Mesendoderm (in vitro differentiated cells): ENCODE results near the gene ATG9B.

ENCODE experiments used
- DNase-seq: peaks from one replicate; pipeline ENCODE4 v3.0.0; 2013
- H2AK5ac ChIP-seq: 2 replicates; pipeline ENCODE4 v1.6.1; 2013; ENCODE audit warnings: low read length, inconsistent platforms
- H2BK120ac ChIP-seq: 2 replicates; pipeline ENCODE4 v1.6.1; 2013; ENCODE audit warnings: low read depth, mild to moderate bottlenecking, low read length, moderate library complexity, mixed read lengths
- H2BK15ac ChIP-seq: replicated peaks from 2 replicates; pipeline ENCODE4 v1.6.1; 2013; ENCODE audit warnings: low read depth, mild to moderate bottlenecking, moderate library complexity
- H2BK5ac ChIP-seq: 2 replicates; pipeline ENCODE4 v1.6.1; 2013; ENCODE audit warnings: low read length, inconsistent platforms
- H3K18ac ChIP-seq: 2 replicates; pipeline ENCODE4 v1.6.1; 2013; ENCODE audit warnings: mild to moderate bottlenecking, low read length, mixed read lengths
- H3K23ac ChIP-seq: one replicate; pipeline ENCODE4 v1.6.1; 2013; ENCODE audit warnings: low read length
- H3K27ac ChIP-seq: 2 replicates; pipeline ENCODE4 v1.5.1; 2013; ENCODE audit warnings: low read depth, mild to moderate bottlenecking, inconsistent platforms, low read length, moderate library complexity
- H3K27me3 ChIP-seq: 2 replicates; pipeline ENCODE4 v1.6.1; 2013; ENCODE audit warnings: low read length, control low read depth, mild to moderate bottlenecking, inconsistent platforms; ENCODE audit not compliant: insufficient read depth, poor library complexity
- H3K36me3 ChIP-seq: 2 replicates; pipeline ENCODE4 v1.6.1; 2013; ENCODE audit warnings: low read length, inconsistent platforms; ENCODE audit not compliant: control insufficient read depth, insufficient read depth
- H3K4ac ChIP-seq: one replicate; pipeline ENCODE4 v1.6.1; 2013; ENCODE audit warnings: low read depth, mild to moderate bottlenecking, low read length, moderate library complexity
- H3K4me1 ChIP-seq: 2 replicates; pipeline ENCODE4 v1.6.1; 2013; ENCODE audit warnings: low read depth, low read length, inconsistent platforms; ENCODE audit not compliant: control insufficient read depth
- H3K4me2 ChIP-seq: 2 replicates; pipeline ENCODE4 v1.6.1; 2013; ENCODE audit warnings: low read length
- H3K4me3 ChIP-seq: 2 replicates; pipeline ENCODE4 v1.5.1; 2013; ENCODE audit warnings: mild to moderate bottlenecking, low read length
- H3K56ac ChIP-seq: one replicate; pipeline ENCODE4 v1.6.1; 2013; ENCODE audit warnings: low read length
- H3K79me1 ChIP-seq: 2 replicates; pipeline ENCODE4 v1.6.1; 2013; ENCODE audit warnings: low read length, inconsistent platforms
- H3K79me2 ChIP-seq: 2 replicates; pipeline ENCODE4 v1.6.1; 2013; ENCODE audit warnings: mild to moderate bottlenecking, low read length; ENCODE audit not compliant: control insufficient read depth, insufficient read depth
- H3K9ac ChIP-seq: 2 replicates; pipeline ENCODE4 v1.6.1; 2013; ENCODE audit warnings: low read length, inconsistent platforms
- H4K5ac ChIP-seq: one replicate; pipeline ENCODE4 v1.6.1; 2013; ENCODE audit warnings: low read length
- H4K8ac ChIP-seq: one replicate; pipeline ENCODE4 v1.6.1; 2013; ENCODE audit warnings: low read depth, mild to moderate bottlenecking, control low read depth, low read length, moderate library complexity
- WGBS: extraction: QIAGEN DNeasy Blood & Tissue Kit; methylation state at CpG from one replicate; pipeline ENCODE4 v1.1.7; 2013; ENCODE audit warnings: low lambda C conversion rate, missing lambda C conversion rate; ENCODE audit not compliant: insufficient coverage; ENCODE audit errors: extremely low coverage; 5-methylcytosine and 5-hydroxymethylcytosine counted together

The ATG9B gene

GRCh38 chr7:151025924-151026671, 1.8 kb upstream of the ATG9B start:
- Histone ChIP-seq H3K23ac (no peak overlapping the region), H2BK120ac (no peak overlapping the region), H3K9ac (no peak overlapping the region), H3K4me1 (no peaks in the 10 kb centered on the region), H3K36me3 (no peaks in the 10 kb centered on the region), H3K4ac (no peak overlapping the region), H4K8ac (no peak overlapping the region), H2BK5ac (no peak overlapping the region), H2BK15ac (no peak overlapping the region), H3K27ac (no peak overlapping the region), H3K27me3 (no peaks in the 10 kb centered on the region), H3K56ac (no peak overlapping the region), H3K18ac (no peak overlapping the region), H3K4me2 (no peak overlapping the region), H2AK5ac (no peak overlapping the region), H4K5ac (no peak overlapping the region), H3K79me2 (no peaks in the 10 kb centered on the region), H3K4me3 (no peak overlapping the region), H3K79me1 (no peaks in the 10 kb centered on the region)
- WGBS = no CpG with 5 or more reads among the region's 4 CpGs
- peak; percentile 65 for DNase-seq

GRCh38 chr7:151023232-151023631, 1.1 kb downstream of the ATG9B start:
- Histone ChIP-seq H4K5ac (no peak overlapping the region), H3K79me1 (no peaks in the 10 kb centered on the region)

GRCh38 chr7:151020231-151020630, 4.1 kb downstream of the ATG9B start:
- no peaks in the 10 kb centered on the region for H3K36me3 ChIP-seq
- H2BK120ac ChIP-seq = no peak overlapping the region
- H3K4me3 ChIP-seq = no peak overlapping the region
- no peak overlapping the region for H2BK5ac ChIP-seq
- no peak overlapping the region for H4K5ac ChIP-seq
- H3K27me3 ChIP-seq = peaks cover 7% of the 10 kb centered on the region
- no peaks in the 10 kb centered on the region for H3K4me1 ChIP-seq
- WGBS = no CpG with 5 or more reads among the region's 7 CpGs
- no peak overlapping the region for H3K27ac ChIP-seq
- no peaks in the 10 kb centered on the region for H3K79me2 ChIP-seq
- H3K18ac ChIP-seq = no peak overlapping the region
- peak overlapping the region; percentile 1 for H3K56ac ChIP-seq
- no peak overlapping the region for H3K23ac ChIP-seq
- H3K4me2 ChIP-seq = no peak overlapping the region
- no peak overlapping the region for H2AK5ac ChIP-seq
- H4K8ac ChIP-seq = no peak overlapping the region
- peak overlapping the region; percentile 26 for H3K9ac ChIP-seq
- H2BK15ac ChIP-seq = no peak overlapping the region
- no peaks in the 10 kb centered on the region for H3K79me1 ChIP-seq
- peak; percentile 53 for DNase-seq
- no peak overlapping the region for H3K4ac ChIP-seq

More at GRCh38 chr7:151023232-151023631, 1.1 kb downstream of the ATG9B start:
- Histone ChIP-seq H3K36me3 (no peaks in the 10 kb centered on the region), H3K56ac (no peak overlapping the region), H2BK15ac (no peak overlapping the region), H3K4me3 (no peak overlapping the region), H2BK120ac (no peak overlapping the region), H3K4me2 (no peak overlapping the region), H3K4ac (no peak overlapping the region), H3K4me1 (no peaks in the 10 kb centered on the region), H3K79me2 (no peaks in the 10 kb centered on the region), H4K8ac (no peak overlapping the region), H2BK5ac (no peak overlapping the region), H3K27ac (no peak overlapping the region), H3K27me3 (peaks cover 7% of the 10 kb centered on the region), H3K9ac (no peak overlapping the region), H2AK5ac (no peak overlapping the region), H3K18ac (no peak overlapping the region), H3K23ac (no peak overlapping the region)
- DNase-seq = no peak
- WGBS = no CpG with 5 or more reads among the region's 10 CpGs

GRCh38 chr7:151019130-151019447, 5.2 kb downstream of the ATG9B start:
- no CpG with 5 or more reads among the region's 20 CpGs for WGBS

GRCh38 chr7:151018421-151019129, 5.7 kb downstream of the ATG9B start:
- Histone ChIP-seq H3K4me1 (no peaks in the 10 kb centered on the region), H3K9ac (peak overlapping the region; percentile 40), H3K27ac (no peak overlapping the region), H3K23ac (peak overlapping the region; percentile 66), H3K27me3 (peaks cover 7% of the 10 kb centered on the region), H3K79me1 (no peaks in the 10 kb centered on the region), H4K8ac (no peak overlapping the region), H3K4me2 (peak overlapping the region; percentile 31), H4K5ac (no peak overlapping the region), H3K4me3 (no peak overlapping the region), H3K4ac (no peak overlapping the region), H2BK120ac (no peak overlapping the region), H2BK5ac (no peak overlapping the region), H3K18ac (no peak overlapping the region), H3K79me2 (no peaks in the 10 kb centered on the region), H3K56ac (peak overlapping the region; percentile 70), H2BK15ac (no peak overlapping the region), H3K36me3 (no peaks in the 10 kb centered on the region), H2AK5ac (no peak overlapping the region)
- WGBS = no CpG with 5 or more reads among the region's 82 CpGs
- peak; percentile 55 for DNase-seq

More at GRCh38 chr7:151019130-151019447, 5.2 kb downstream of the ATG9B start:
- H2AK5ac ChIP-seq = no peak overlapping the region
- no peak overlapping the region for H3K27ac ChIP-seq
- H3K79me2 ChIP-seq = no peaks in the 10 kb centered on the region
- H4K8ac ChIP-seq = no peak overlapping the region
- no peaks in the 10 kb centered on the region for H3K79me1 ChIP-seq
- DNase-seq = no peak
- no peak overlapping the region for H2BK120ac ChIP-seq
- no peak overlapping the region for H3K9ac ChIP-seq
- H3K4me2 ChIP-seq = no peak overlapping the region
- H4K5ac ChIP-seq = no peak overlapping the region
- H3K23ac ChIP-seq = no peak overlapping the region
- no peak overlapping the region for H3K4me3 ChIP-seq
- H3K4ac ChIP-seq = no peak overlapping the region
- H2BK15ac ChIP-seq = no peak overlapping the region
- no peak overlapping the region for H2BK5ac ChIP-seq
- H3K56ac ChIP-seq = peak overlapping the region; percentile 64
- H3K36me3 ChIP-seq = no peaks in the 10 kb centered on the region
- H3K27me3 ChIP-seq = peaks cover 7% of the 10 kb centered on the region
- no peaks in the 10 kb centered on the region for H3K4me1 ChIP-seq
- no peak overlapping the region for H3K18ac ChIP-seq
